ENCODE results near the gene DENND1C. TPM values are rescaled to one million over a fixed set of nuclear protein-coding genes. Genes with fewer than 3 reads are reported as not detected.

The DENND1C gene
- total RNA-seq, 2 donors from 2014 or later, result 2.7 to 3.9 TPM

GRCh38 chr19:6495947-6496346, 14.4 kb upstream of the DENND1C start:
- H3K27ac ChIP-seq, result no peak overlapping the region
- ATAC-seq (ENCODE audit: insufficient number of reproducible peaks, low FRiP score, low read depth) (no peak), DNase-seq (ENCODE audit: low spot score) (no peak)
- no peaks in the 10 kb centered on the region for H3K4me1 ChIP-seq (ENCODE audit: control insufficient read depth in 1 of 2, low read depth in 2 of 2)
- H3K36me3 ChIP-seq, result no peaks in the 10 kb centered on the region
- no peak overlapping the region for H3K4me3 ChIP-seq
- H3K27me3 ChIP-seq (replicated peaks; ENCODE audit: insufficient read depth), result no peaks in the 10 kb centered on the region
- no peak for TF ChIP-seq CTCF (IDR thresholded peaks at IDR 0.05)
- no peaks in the 10 kb centered on the region for H3K9me3 ChIP-seq

GRCh38 chr19:6494438-6495036, 12.9 kb upstream of the DENND1C start:
- ATAC-seq (ENCODE audit: insufficient number of reproducible peaks, low FRiP score, low read depth) (no peak), DNase-seq (ENCODE audit: low spot score) (no peak)
- H3K27me3 ChIP-seq (replicated peaks; ENCODE audit: insufficient read depth), result no peaks in the 10 kb centered on the region
- no peak overlapping the region for H3K27ac ChIP-seq
- H3K36me3 ChIP-seq, result no peaks in the 10 kb centered on the region
- no peak for TF ChIP-seq CTCF (IDR thresholded peaks at IDR 0.05)
- H3K9me3 ChIP-seq, result no peaks in the 10 kb centered on the region
- no peak overlapping the region for H3K4me3 ChIP-seq
- H3K4me1 ChIP-seq (ENCODE audit: control insufficient read depth in 1 of 2, low read depth in 2 of 2), result no peaks in the 10 kb centered on the region

GRCh38 chr19:6491802-6492592, 10.4 kb upstream of the DENND1C start:
- Histone ChIP-seq H3K4me1 (ENCODE audit: control insufficient read depth in 1 of 2, low read depth in 2 of 2) (no peaks in the 10 kb centered on the region), H3K36me3 (no peaks in the 10 kb centered on the region), H3K27ac (no peak overlapping the region), H3K27me3 (replicated peaks; ENCODE audit: insufficient read depth) (no peaks in the 10 kb centered on the region), H3K9me3 (no peaks in the 10 kb centered on the region), H3K4me3 (no peak overlapping the region)
- TF ChIP-seq CTCF (IDR thresholded peaks at IDR 0.05), result no peak
- DNase-seq (ENCODE audit: low spot score) (no peak), ATAC-seq (ENCODE audit: insufficient number of reproducible peaks, low FRiP score, low read depth) (no peak)

- no peak for TF ChIP-seq CTCF (IDR thresholded peaks at IDR 0.05)
- Histone ChIP-seq H3K9me3 (no peaks in the 10 kb centered on the region), H3K27me3 (replicated peaks; ENCODE audit: insufficient read depth) (no peaks in the 10 kb centered on the region), H3K4me1 (ENCODE audit: control insufficient read depth in 1 of 2, low read depth in 2 of 2) (no peaks in the 10 kb centered on the region), H3K4me3 (no peak overlapping the region), H3K36me3 (no peaks in the 10 kb centered on the region), H3K27ac (no peak overlapping the region)
- no peak for DNase-seq (ENCODE audit: low spot score)
- ATAC-seq (ENCODE audit: insufficient number of reproducible peaks, low FRiP score, low read depth), result no peak
These were observed 8.5 kb upstream of the DENND1C start for GRCh38 chr19:6490134-6490533.

- H3K4me3 ChIP-seq, result no peak overlapping the region
- H3K27ac ChIP-seq, result no peak overlapping the region
- no peak for ATAC-seq (ENCODE audit: insufficient number of reproducible peaks, low FRiP score, low read depth)
- no peaks in the 10 kb centered on the region for H3K4me1 ChIP-seq (ENCODE audit: control insufficient read depth in 1 of 2, low read depth in 2 of 2)
- H3K9me3 ChIP-seq, result no peaks in the 10 kb centered on the region
- no peak for DNase-seq (ENCODE audit: low spot score)
- H3K27me3 ChIP-seq (replicated peaks; ENCODE audit: insufficient read depth), result no peaks in the 10 kb centered on the region
- no peaks in the 10 kb centered on the region for H3K36me3 ChIP-seq
- TF ChIP-seq CTCF (IDR thresholded peaks at IDR 0.05), result no peak
These were observed 7.9 kb upstream of the DENND1C start for GRCh38 chr19:6489278-6490061.

Measured in thoracic aorta (tissue), 2 donors.